GM19455 (cell line): ENCODE measurements around the gene VMA21.

ENCODE experiments used
- ATAC-seq: cut with Tn5 transposase; IDR thresholded peaks from one replicate; pipeline ENCODE4 v1.9.1; 2021; ENCODE audit not compliant: unreplicated experiment

VMA21 gene, protein sequence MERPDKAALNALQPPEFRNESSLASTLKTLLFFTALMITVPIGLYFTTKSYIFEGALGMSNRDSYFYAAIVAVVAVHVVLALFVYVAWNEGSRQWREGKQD

GRCh38 chrX:151396825-151397740 is at the start of gene VMA21:
Gene VMA21 (plus strand): TSS chrX:151397206. CDS start chrX:151397309, 103 bp downstream.
- ATAC-seq, result peak; percentile 88

DNA sequence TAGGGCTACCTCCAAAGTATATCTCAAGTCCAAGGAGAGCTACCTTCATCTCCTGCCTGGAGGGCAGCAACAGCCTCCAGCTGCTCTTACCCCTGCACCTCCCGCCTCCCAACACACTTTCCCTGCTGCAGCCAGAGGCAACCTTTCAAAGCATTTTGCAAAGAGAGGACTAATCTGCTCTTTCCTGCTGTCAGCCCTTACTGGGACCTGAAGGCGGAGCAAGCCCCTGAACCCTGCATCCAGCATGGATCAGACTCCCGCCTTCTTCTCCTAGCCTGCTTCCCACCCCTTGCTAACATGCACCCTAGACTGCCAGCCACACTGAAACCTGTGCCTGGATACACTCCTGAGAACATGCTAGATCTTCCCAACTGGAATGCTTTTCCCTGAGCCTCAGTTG is 37.7 kb upstream of the VMA21 start:
- no peak for ATAC-seq

- ATAC-seq, result peak; percentile 59
Observed at GRCh38 chrX:151359931-151360871, 36.8 kb upstream of the VMA21 start.

DNA sequence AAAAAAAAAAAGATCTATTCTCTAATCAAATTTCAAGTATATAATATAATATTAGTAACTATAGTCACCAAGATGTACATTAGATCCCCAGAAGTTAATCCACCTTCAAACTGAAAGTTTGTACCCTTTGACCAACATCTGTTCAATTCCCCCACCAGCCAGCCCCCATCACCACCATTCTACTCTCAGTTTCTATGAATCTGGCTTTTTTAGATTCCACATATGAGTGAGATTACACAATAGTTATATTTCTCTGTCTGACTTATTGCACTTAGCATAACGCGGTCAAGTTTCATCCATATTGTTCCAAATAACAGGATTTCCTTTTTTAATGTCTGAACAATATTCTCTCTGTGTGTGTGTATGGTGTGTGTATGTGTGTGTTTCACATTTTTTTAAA is 33.7 kb upstream of the VMA21 start:
- ATAC-seq, result no peak

DNA sequence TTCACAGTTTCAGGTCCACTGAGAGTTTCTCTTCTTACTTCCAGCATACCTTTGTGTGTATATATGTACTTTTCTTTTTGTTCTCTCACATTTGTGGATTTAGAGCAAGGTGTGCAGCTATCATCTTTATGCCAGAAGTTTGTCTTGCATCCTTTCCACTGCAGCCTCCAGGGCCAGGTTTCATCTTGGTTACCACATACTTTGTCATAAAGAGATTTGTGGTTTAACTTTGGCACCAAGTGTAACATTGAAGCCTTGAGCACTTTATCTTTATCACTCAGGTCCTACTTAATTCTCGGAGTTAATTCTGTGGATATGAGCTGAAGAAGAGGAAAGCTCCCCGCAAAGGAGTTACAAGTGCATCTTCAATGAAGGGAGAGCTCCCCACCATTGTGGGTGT is 31.4 kb upstream of the VMA21 start:
- no peak for ATAC-seq

- ATAC-seq, result no peak
Observed at GRCh38 chrX:151370906-151371305, 26.1 kb upstream of the VMA21 start.

DNA sequence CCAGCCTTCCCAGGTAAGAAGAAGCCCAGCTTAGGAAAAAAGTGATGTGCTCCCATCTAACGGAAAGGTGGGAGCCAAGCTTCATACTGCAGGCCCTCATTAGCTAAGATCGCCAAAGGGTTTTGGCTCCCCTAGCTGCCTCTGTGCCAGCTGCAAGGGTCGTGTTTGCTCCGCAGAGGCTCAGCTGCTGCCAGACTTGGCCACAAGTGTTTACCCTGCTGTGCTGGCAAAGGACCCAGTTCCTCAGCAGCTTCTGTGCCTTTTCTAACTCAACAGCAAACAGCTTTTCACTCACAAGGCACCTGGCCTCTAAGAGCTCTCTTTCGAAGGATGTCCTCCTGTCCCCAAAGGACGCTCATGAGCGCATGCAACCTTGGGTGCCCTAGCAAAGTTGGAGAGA is 12.2 kb upstream of the VMA21 start:
- ATAC-seq, result no peak

DNA sequence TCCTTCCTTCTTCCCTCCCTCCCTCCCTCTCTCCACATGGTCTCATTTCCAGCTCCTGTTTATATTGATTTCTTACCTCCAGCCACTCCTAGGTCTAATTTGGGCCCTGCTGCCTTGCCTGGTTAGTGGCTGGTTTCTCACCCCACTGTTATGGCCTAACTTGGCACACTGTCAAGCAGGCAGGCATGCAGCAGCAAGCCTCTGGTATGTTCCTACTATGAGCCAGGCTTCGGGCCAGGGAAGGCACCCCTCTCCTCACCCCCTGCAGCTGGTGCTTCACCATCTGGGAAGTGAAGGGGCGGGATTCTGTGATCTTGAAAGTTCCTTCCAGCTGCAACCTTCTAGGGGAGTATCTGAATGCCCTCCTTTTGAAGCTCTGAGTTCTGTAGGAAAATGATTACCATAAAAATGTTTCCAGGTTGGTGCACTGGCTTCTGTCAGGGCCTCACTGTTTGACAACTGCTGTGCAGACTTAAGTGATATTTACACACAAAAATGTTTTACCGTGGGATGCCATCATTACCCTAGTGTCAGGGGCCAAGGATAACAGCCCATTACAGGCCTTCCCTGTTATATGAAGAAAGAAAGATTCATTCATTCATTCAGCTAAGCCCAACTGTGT is 10.1 kb upstream of the VMA21 start:
- no peak for ATAC-seq

DNA sequence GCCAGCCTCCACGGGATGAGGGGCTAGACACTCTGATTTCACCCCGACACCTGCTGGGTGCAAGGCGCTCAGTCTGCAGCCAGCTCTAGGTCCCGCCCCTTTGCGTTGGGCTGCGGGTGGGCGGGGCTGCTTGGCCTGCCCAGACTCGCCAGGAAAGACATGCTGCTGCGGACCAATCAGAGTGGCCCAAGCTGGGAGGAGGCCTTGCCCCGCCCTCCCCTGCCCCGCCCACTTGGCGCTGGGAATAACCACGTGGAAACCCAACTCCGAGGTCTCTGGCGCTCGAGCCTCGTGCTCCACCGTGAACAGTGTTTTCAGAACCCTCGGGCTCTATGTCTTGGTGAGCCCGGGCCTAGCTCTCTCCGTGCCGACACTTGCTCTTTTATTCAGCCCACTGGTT is 5.3 kb upstream of the VMA21 start:
- no peak for ATAC-seq

- ATAC-seq, result no peak
Observed at GRCh38 chrX:151393514-151393913, 3.5 kb upstream of the VMA21 start.

DNA sequence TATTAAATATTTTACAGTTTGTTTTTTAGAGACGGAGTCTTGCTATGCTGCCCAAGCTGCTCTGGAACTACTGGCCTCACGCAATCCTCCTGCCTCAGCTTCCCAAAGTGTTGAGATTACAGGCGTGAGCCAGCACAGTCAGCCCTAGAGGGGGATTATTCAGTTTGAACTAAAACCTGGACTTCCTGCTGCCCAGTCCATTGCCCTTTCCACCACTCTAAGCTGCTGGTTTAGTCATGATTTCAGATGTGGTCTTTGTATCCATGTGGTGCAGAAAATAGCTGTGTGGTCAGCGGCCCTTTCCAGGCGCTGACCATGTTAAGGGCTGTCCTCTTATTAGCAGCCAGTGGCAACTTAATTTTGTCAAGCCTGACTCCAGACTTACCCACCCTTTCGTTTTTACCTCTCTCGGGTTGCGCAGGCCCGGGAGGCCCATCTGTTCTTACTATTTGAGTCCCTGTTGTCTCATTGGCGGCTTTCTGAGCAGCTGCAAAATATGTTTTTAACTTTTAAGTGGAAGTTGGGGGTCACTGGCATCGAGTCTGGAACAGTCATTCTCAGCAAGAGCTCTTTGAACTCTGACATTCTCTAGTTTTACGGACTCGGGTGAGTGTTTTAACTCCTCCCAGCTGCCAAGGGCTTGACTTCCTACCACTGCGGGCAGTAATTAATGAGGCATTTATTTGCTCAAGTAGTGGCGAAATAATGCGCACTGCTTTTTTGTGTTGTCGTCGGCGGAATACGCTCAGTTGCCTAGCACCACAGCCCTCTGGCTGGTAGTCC is 773 bp upstream of the VMA21 start:
- peak; percentile 36 for ATAC-seq

- no peak for ATAC-seq
Observed at GRCh38 chrX:151397741-151398070, 700 bp downstream of the VMA21 start.

DNA sequence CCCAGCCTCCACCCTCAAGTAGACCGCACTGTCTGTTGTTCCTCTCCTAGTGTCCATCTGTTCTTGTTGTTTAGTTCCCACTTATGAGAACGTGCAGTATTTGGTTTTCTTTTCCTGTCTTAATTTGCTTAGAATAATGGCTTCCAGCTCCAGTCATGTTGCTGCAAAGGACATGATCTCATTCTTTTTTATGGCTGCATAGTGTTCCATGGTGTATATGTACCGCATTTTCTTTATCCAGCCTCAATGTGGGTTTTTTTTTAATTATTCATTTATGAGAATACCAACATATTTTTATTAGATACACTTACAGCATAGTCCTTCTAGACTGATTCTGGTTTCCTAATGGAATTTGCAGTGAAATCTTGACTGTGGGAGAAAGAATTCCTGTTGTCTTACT is 1.3 kb downstream of the VMA21 start:
- ATAC-seq, result no peak

DNA sequence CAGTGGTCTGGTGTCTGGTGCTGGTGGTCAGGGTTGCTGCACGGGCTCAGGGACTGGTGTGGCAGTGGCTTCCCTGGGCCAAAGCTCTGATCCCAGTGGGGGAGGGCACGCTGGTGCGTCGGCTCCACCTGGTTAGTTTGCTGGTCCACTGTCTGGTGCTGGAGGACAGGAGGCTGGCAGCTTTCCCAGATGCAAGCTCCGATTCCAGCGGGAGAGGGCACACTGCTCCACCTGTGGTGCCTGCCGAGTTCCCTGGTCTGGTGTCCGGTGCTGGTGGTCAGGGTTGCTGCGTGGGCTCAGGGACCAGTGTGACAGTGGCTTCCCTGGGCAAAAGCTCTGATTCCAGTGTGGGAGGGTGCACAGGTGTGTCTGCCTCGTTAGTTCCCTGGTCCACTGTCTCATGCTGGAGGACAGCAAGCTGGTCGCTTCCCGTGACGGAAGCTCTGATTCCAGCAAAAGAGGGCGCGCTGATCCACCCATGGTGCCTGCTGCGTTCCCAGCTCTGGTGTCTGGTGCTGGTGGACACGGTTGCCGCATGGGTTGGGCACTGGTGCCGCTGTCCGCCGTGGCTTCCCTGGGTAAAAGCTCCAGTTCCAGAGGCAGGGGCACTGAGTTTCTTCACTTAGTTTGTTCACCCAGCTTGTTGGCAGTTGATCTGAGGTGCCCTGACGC is 5.8 kb downstream of the VMA21 start:
- ATAC-seq, result no peak

DNA sequence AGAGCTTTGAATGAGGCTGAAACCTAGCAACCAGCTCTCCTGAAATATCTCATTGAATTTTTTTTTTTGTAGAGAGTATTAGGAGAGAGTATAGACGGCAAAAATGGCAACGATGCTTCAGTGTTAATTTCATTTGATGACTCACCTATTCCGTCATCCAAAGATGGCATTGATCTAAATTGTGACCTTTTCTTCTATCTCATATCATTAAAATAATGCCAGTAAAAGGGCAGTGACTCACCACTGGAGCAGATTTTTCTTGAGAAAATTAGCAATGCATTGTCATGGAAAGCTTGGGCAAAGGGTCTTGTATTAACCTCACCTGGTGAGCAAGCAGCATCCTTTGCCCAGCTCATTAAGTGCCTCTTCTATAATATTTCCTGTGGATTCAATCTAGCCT is 19.6 kb downstream of the VMA21 start:
- ATAC-seq, result no peak

GRCh38 chrX:151419782-151420181 is 22.8 kb downstream of the VMA21 start:
- ATAC-seq, result no peak

DNA sequence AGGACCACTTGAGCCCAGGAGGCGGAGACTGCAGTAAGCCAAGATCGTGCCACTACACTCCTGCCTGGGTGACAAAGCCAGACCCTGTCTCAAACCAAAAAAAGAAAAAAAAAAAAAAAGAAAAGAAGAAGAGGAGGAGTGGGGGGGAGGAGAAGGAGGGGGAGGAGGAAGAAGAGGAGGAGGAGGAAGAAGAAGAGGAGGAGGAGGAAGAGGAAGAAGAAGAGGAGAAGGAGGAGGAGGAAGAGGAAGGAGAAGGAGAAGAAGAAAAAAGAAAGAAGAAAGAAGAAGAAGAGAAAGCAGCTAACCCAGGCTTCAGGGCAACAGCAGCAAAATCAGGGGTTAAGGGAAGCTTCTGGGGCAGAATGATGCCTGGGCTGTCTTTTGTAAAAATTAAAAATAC is 27.5 kb downstream of the VMA21 start:
- no peak for ATAC-seq

DNA sequence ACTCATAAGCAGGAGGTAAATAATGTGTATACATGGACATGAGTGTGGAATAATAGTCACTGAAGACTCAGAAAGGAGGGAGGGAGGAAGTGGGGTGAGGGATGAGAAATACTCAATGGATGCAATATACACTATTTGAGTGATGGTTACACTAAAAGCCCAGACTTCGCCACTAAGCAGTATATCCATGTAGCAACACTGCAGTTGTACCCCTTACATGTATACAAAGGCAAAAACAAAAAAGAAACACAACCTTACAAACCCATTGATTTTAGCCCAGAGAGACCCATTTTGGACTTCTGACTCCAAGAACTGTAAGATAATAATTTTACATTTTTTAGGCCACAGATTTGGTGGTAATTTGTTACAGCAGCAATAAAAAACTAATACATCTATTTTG is 51.5 kb downstream of the VMA21 start:
- no peak for ATAC-seq

GRCh38 chrX:151458824-151459223 is 61.8 kb downstream of the VMA21 start:
- no peak for ATAC-seq
